GM12875 (cell line): ENCODE measurements around the gene ESRRA.

ENCODE experiments used
- H3K4me3 ChIP-seq: one replicate; pipeline ENCODE4 v1.5.1; 2011; ENCODE audit warnings: low read depth, low read length, control low read depth
- TF ChIP-seq, protein P1 (sequence below): IDR thresholded peaks from 2 replicates; pipeline ENCODE4 v1.5.1; 2011; ENCODE audit warnings: low read depth, mild to moderate bottlenecking, control low read depth, inconsistent platforms, low read length, moderate library complexity, borderline replicate concordance; ENCODE audit not compliant: insufficient read depth

The ESRRA gene

GRCh38 chr11:64312947-64313346 lies 7.6 kb downstream of the ESRRA start:
- no peak overlapping the region for H3K4me3 ChIP-seq
- TF ChIP-seq, protein P1, sequence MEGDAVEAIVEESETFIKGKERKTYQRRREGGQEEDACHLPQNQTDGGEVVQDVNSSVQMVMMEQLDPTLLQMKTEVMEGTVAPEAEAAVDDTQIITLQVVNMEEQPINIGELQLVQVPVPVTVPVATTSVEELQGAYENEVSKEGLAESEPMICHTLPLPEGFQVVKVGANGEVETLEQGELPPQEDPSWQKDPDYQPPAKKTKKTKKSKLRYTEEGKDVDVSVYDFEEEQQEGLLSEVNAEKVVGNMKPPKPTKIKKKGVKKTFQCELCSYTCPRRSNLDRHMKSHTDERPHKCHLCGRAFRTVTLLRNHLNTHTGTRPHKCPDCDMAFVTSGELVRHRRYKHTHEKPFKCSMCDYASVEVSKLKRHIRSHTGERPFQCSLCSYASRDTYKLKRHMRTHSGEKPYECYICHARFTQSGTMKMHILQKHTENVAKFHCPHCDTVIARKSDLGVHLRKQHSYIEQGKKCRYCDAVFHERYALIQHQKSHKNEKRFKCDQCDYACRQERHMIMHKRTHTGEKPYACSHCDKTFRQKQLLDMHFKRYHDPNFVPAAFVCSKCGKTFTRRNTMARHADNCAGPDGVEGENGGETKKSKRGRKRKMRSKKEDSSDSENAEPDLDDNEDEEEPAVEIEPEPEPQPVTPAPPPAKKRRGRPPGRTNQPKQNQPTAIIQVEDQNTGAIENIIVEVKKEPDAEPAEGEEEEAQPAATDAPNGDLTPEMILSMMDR: no peak

- TF ChIP-seq, protein P1: no peak
- H3K4me3 ChIP-seq: no peak overlapping the region
Measured at GRCh38 chr11:64313491-64314145, 8.3 kb downstream of the ESRRA start.

DNA sequence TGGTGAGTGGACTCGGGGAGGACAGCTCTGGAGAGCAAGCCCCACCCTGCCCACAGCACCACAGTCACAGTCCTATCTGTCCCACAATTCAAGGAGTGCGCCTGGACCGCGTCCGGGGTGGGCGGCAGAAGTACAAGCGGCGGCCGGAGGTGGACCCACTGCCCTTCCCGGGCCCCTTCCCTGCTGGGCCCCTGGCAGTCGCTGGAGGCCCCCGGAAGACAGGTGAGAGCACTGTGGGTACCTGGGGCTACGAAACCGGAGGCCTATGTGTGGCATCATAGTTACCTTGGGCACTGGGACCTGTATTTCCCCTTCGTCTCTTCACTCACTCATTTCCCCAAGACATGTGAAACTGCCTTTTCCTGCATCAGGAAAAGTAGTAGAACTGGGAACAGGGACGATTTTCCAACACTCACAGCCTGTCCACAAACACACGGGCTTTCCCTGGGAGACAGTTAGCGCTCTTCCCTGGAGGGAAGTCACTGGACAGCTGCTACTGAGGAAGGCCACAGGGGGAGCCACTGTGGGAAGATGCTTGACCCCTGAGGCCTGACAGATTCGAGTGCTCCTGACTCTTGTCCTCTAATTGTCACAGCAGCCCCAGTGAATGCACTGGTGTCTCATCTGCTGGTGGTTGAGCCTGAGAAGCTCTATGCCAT lies 9.0 kb downstream of the ESRRA start:
- no peak overlapping the region for H3K4me3 ChIP-seq
- TF ChIP-seq, protein P1: peak; percentile 13; the same call in 1 of the 2 replicates

- TF ChIP-seq, protein P1: no peak
- H3K4me3 ChIP-seq: no peak overlapping the region
Measured at GRCh38 chr11:64314805-64315561, 9.7 kb downstream of the ESRRA start.

- peak overlapping the region; percentile 85 for H3K4me3 ChIP-seq
Measured at GRCh38 chr11:64315667-64316526, 10.6 kb downstream of the ESRRA start.

DNA sequence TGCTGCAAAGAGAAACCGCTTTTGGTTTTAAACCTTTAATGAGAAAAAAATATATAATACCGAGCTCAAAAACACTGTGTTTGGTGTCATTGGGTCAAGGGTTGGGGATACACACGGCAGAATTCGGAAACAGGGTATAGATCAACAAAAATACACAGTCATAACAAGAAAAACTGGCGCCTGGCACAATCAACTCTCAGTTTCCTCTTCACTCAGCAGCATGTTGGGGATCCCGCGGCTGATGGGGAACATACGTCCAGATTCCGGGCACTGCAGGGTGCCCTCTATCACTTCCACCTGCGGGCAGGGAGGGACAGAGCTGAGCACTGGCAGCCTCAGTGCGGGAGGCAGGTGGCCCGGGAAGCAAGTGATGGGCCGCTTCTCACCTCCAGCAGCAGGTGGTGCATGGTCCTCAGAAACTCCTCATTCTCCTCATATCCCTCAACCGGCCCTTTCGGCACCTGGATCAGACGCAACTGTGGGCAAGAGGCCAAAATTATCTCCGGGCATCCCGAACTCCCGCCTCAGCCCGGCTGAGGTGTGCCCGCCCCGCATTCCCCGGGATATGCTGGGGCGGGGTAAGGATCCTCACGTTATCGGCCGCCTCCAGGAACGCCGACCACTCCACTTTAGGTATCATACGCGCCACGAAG lies 11.5 kb downstream of the ESRRA start:
- H3K4me3 ChIP-seq: peak overlapping the region; percentile 85
- TF ChIP-seq, protein P1: 0 out of 2 replicates have a peak, but pooled peaks have one; percentile 21
